SK-N-MC (cell line): ENCODE data around the gene GSTM5.
A peak's percentile ranks its signal among the peaks of the same experiment; 100 is the strongest.
"Not testable (repeated sequence)": the region's sequence is repeated elsewhere in the genome, so short reads cannot be mapped to it uniquely, and the experiment has no call there.

Experiments used
- DNase-seq: peaks from one replicate; pipeline ENCODE4 v3.0.0-alpha.2; 2011; ENCODE audit warnings: low read depth, low spot score
- H3K27ac ChIP-seq: fragments of 200-600 bp; sonication (generic); 2 replicates; pipeline ENCODE4 v1.5.1; 2016; ENCODE audit warnings: mixed run types
- H3K36me3 ChIP-seq: fragments of 200-600 bp; sonication (generic); 2 replicates; pipeline ENCODE4 v1.6.1; 2017; ENCODE audit warnings: antibody characterized with exemption, low read length, mixed read lengths; ENCODE audit not compliant: insufficient read depth
- H3K4me3 ChIP-seq: fragments of 200-600 bp; sonication (generic); 2 replicates; pipeline ENCODE4 v1.5.1; 2016
- H3K9ac ChIP-seq: fragments of 200-600 bp; sonication (generic); 2 replicates; pipeline ENCODE4 v1.8.0; 2017; ENCODE audit warnings: mixed run types, mixed read lengths; ENCODE audit not compliant: insufficient read length
- H3K9me3 ChIP-seq: fragments of 200-600 bp; sonication (generic); 2 replicates; pipeline ENCODE4 v1.6.1; 2017; ENCODE audit warnings: low read depth, mild to moderate bottlenecking, antibody characterized with exemption, low read length, moderate library complexity, mixed read lengths
- EZH2 ChIP-seq: fragments of 200-600 bp; sonication (generic); IDR thresholded peaks from one replicate; pipeline ENCODE4 v1.6.1; 2017; ENCODE audit warnings: antibody characterized with exemption
- FOXP2 ChIP-seq: optimal IDR thresholded peaks from 2 replicates; pipeline ENCODE3; 2011; ENCODE audit warnings: mild to moderate bottlenecking, moderate library complexity; ENCODE audit not compliant: insufficient read depth; ENCODE audit errors: extremely low read length, control extremely low read depth
- POLR2AphosphoS5 ChIP-seq: IDR thresholded peaks from 2 replicates; pipeline ENCODE4 v1.6.1; 2012; ENCODE audit warnings: mild to moderate bottlenecking, low read depth, low read length, borderline replicate concordance

GSTM5 gene

GRCh38 chr1:109711593-109712320, at the start of gene GSTM5:
GSTM5 (plus strand) TSS chr1:109712251; CDS start chr1:109712313, 62 bp downstream.
- not testable (repeated sequence) for H3K36me3 ChIP-seq, H3K9me3 ChIP-seq, DNase-seq, H3K27ac ChIP-seq, H3K4me3 ChIP-seq, H3K9ac ChIP-seq

DNA sequence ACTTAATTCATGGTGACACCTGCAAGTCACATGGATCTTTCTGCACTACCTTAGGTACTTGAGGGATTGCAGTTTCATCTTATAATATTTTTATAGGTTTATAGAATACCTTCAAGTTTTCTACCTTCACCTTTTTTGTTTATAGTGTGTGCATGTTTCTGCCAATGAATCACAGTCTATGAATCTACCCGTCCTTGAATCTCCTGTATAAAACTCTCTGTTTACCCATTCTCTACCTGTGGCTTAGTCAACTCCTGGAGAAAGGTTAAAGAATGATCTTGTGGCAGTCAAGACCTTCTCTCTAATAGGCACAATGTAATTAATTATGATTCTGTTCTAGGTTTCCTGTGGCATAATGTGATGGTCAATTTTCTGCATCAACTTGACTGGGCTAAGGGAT, 47.4 kb upstream of the GSTM5 start:
- no peak for DNase-seq
- Histone ChIP-seq H3K36me3 (peaks cover 2% of the 10 kb centered on the region; the same call in 1 of the 2 replicates), H3K9me3 (no peaks in the 10 kb centered on the region), H3K9ac (no peak overlapping the region), H3K27ac (no peak overlapping the region), H3K4me3 (no peak overlapping the region)
- TF ChIP-seq EZH2 = no peak
- no peak for TF ChIP-seq FOXP2
- no peak for TF ChIP-seq POLR2AphosphoS5

GRCh38 chr1:109667452-109668122, 44.5 kb upstream of the GSTM5 start, which contains the start of gene GSTM2:
GSTM2 (plus strand) TSS chr1:109668057; CDS start chr1:109668116, 59 bp downstream.
- Histone ChIP-seq H3K9me3 (no peaks in the 10 kb centered on the region), H3K36me3 (peaks cover 15% of the 10 kb centered on the region; the same call in 1 of the 2 replicates), H3K4me3 (peak within 1 kb of the TSS; percentile 82), H3K9ac (peak within 1 kb of the TSS; percentile 78), H3K27ac (peak within 1 kb of the TSS; percentile 71; the same call in 1 of the 2 replicates)
- peak; percentile 34 for TF ChIP-seq FOXP2
- no peak for TF ChIP-seq EZH2
- peak; percentile 70 for TF ChIP-seq POLR2AphosphoS5
- peak; percentile 51 for DNase-seq

DNA sequence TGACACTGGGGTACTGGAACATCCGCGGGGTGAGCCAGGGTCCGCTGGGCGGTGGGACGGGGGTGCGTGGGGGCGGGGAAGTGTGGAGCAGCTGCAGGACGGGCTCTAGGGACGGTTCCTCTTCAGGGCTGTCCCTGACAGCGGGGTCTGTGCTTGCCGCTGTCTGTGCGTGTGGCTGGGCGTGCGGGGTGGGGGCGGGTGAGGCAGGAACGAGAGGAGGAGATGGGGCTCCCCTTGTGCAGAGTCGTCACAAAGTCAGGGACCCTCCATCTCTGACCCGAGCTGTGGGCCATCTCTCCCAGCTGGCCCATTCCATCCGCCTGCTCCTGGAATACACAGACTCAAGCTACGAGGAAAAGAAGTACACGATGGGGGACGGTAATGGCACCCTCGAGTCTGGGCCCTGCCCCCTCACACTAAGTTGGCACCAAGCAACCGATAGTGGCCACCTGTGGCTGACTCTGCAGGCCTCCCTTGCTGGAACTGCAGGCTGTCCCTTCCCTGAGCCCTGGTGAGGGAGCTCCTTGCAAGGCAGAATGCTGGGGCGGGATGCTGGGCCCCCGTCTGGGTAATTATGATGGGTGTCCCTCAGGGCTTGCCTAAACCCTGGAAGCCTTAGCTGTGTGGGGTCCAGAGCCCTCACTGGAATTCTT, 43.8 kb upstream of the GSTM5 start:
- peak overlapping the region; percentile 51 for H3K9ac ChIP-seq
- no peak for DNase-seq
- peak overlapping the region; percentile 82 for H3K4me3 ChIP-seq
- no peak overlapping the region for H3K27ac ChIP-seq
- H3K9me3 ChIP-seq = no peaks in the 10 kb centered on the region
- H3K36me3 ChIP-seq = peaks cover 15% of the 10 kb centered on the region; the same call in 1 of the 2 replicates
- TF ChIP-seq EZH2 (no peak), FOXP2 (no peak), POLR2AphosphoS5 (no peak)

DNA sequence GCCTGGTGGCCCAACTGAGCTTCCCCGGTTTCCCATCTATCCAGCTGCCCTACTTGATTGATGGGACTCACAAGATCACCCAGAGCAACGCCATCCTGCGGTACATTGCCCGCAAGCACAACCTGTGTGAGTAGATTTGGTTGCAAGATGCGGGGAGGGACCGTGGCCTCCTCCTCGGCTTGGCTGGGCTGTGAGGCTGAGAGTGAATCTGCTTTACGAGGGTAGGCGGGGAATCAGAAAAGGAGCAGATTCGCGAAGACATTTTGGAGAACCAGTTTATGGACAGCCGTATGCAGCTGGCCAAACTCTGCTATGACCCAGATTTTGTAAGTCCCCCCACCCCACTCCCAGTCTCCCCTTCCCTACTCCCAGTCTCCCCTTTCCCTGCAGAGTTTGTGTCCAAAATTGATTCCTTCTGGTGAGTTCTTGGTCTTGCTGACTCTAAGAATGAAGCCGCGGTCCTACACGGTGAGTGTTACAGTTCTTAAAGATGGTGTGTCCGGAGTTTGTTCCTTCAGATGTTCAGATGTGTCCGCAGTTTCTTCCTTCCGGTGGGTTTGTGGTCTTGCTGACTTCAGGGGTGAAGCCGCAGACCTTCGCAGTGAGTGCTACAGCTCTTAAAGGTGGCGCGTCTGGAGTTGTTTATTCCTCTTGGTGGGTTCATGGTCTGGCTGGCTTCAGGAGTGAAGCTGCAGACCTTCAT, 42.7 kb upstream of the GSTM5 start:
- peaks cover 15% of the 10 kb centered on the region; the same call in 1 of the 2 replicates for H3K36me3 ChIP-seq
- TF ChIP-seq FOXP2 (no peak), EZH2 (no peak), POLR2AphosphoS5 (no peak)
- H3K9ac ChIP-seq = no peak overlapping the region
- DNase-seq = no peak
- no peak overlapping the region for H3K4me3 ChIP-seq
- no peak overlapping the region for H3K27ac ChIP-seq
- no peaks in the 10 kb centered on the region for H3K9me3 ChIP-seq

DNA sequence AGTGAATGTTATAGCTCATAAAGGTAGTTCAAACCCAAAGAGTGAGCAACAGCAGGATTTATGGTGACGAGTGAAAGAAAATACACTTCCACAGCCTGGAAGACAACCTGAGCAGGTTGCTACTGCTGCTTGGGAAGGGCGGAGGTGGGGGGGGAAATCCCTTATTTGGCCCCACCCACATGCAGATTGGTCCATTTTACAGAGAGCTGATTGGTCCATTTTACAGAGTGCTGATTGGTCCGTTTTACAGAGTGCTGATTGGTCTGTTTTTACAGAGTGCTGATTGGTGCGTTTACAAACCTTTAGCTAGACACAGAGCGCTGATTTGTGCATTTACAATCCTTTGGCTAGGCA, 42.1 kb upstream of the GSTM5 start:
- H3K9ac ChIP-seq, H3K27ac ChIP-seq, DNase-seq, H3K9me3 ChIP-seq, H3K4me3 ChIP-seq: not testable (repeated sequence)
- H3K36me3 ChIP-seq = peaks cover 15% of the 10 kb centered on the region; the same call in 1 of the 2 replicates

- no peaks in the 10 kb centered on the region for H3K9me3 ChIP-seq
- H3K9ac ChIP-seq = no peak overlapping the region
- H3K36me3 ChIP-seq = peaks cover 15% of the 10 kb centered on the region; the same call in 1 of the 2 replicates
- no peak for DNase-seq
- no peak overlapping the region for H3K27ac ChIP-seq
- TF ChIP-seq EZH2 (no peak), POLR2AphosphoS5 (no peak), FOXP2 (no peak)
- no peak overlapping the region for H3K4me3 ChIP-seq
Measured at GRCh38 chr1:109671067-109671466, 41.0 kb upstream of the GSTM5 start.

DNA sequence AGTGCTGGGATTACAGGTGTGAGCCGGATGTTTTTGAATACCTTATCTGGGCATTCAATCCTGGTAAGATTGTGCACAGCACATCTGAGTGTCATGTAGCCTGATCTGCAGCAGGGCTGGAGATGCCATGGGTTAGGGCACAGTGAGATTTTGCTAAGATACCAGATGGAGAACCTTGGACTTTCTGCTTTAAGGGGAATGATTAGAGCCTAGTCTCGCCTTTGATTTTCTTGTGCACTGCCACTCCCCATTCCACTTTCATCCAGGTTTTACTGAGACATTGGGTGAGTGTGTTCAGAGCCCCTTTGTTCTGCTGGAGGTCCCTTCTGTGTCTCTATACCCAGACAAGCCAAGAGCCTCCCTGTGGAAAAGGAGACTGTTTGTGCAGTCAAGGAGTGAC, 38.2 kb upstream of the GSTM5 start:
- H3K27ac ChIP-seq, DNase-seq, H3K4me3 ChIP-seq, H3K9me3 ChIP-seq, H3K9ac ChIP-seq: not testable (repeated sequence)
- H3K36me3 ChIP-seq = peaks cover 15% of the 10 kb centered on the region; the same call in 1 of the 2 replicates

- not testable (repeated sequence) for DNase-seq, H3K9ac ChIP-seq, H3K4me3 ChIP-seq, H3K27ac ChIP-seq, H3K36me3 ChIP-seq, H3K9me3 ChIP-seq
Measured at GRCh38 chr1:109676683-109677381, 35.2 kb upstream of the GSTM5 start.
